KOPT-K1 (cell line): ENCODE measurements around the gene FBXO11.
"Not testable (repeated sequence)": the region's sequence is repeated elsewhere in the genome, so short reads cannot be mapped to it uniquely, and the experiment has no call there.

Experiments
- H3K27ac ChIP-seq: fragments of 200-600 bp; sonication (generic); 2 replicates; pipeline ENCODE4 v1.5.1; 2016; ENCODE audit warnings: antibody characterized with exemption, mild to moderate bottlenecking, low read depth, low read length; ENCODE audit not compliant: poor library complexity, severe bottlenecking
- H3K36me3 ChIP-seq: fragments of 200-600 bp; sonication (generic); 2 replicates; pipeline ENCODE4 v1.5.1; 2017; ENCODE audit warnings: antibody characterized with exemption, mild to moderate bottlenecking, low read length, moderate library complexity; ENCODE audit not compliant: insufficient read depth
- H3K9me3 ChIP-seq: fragments of 200-600 bp; sonication (generic); 2 replicates; pipeline ENCODE4 v1.5.1; 2017; ENCODE audit warnings: antibody characterized with exemption, low read length, mild to moderate bottlenecking; ENCODE audit not compliant: insufficient read depth, poor library complexity, severe bottlenecking

Gene FBXO11

GRCh38 chr2:47905386-47906156, 727 bp downstream of the FBXO11 start:
- no peaks in the 10 kb centered on the region for H3K9me3 ChIP-seq
- no peaks in the 10 kb centered on the region for H3K36me3 ChIP-seq
- H3K27ac ChIP-seq: peak overlapping the region; percentile 90

GRCh38 chr2:47903781-47904490, 2.4 kb downstream of the FBXO11 start:
- Histone ChIP-seq H3K36me3 (no peaks in the 10 kb centered on the region), H3K27ac (peak overlapping the region; percentile 90), H3K9me3 (no peaks in the 10 kb centered on the region)

GRCh38 chr2:47901892-47902291, 4.4 kb downstream of the FBXO11 start:
- H3K27ac ChIP-seq, H3K9me3 ChIP-seq, H3K36me3 ChIP-seq: not testable (repeated sequence)

GRCh38 chr2:47900857-47901256, 5.4 kb downstream of the FBXO11 start:
- Histone ChIP-seq H3K9me3 (no peaks in the 10 kb centered on the region), H3K27ac (no peak overlapping the region), H3K36me3 (0 out of 2 replicates have a peak, but pooled peaks cover 6% of the 10 kb centered on the region)

- no peak overlapping the region for H3K27ac ChIP-seq
- 0 out of 2 replicates have a peak, but pooled peaks cover 6% of the 10 kb centered on the region for H3K36me3 ChIP-seq
Observed at GRCh38 chr2:47899915-47900816, 6.1 kb downstream of the FBXO11 start.

GRCh38 chr2:47897883-47898731, 8.2 kb downstream of the FBXO11 start:
- Histone ChIP-seq H3K36me3 (0 out of 2 replicates have a peak, but pooled peaks cover 6% of the 10 kb centered on the region), H3K9me3 (no peaks in the 10 kb centered on the region), H3K27ac (no peak overlapping the region)

More at GRCh38 chr2:47899915-47900816, 6.1 kb downstream of the FBXO11 start:
- H3K9me3 ChIP-seq: no peaks in the 10 kb centered on the region

GRCh38 chr2:47897191-47897882, 9.0 kb downstream of the FBXO11 start:
- H3K36me3 ChIP-seq, H3K27ac ChIP-seq, H3K9me3 ChIP-seq: not testable (repeated sequence)

- Histone ChIP-seq H3K36me3 (0 out of 2 replicates have a peak, but pooled peaks cover 6% of the 10 kb centered on the region), H3K27ac (no peak overlapping the region), H3K9me3 (no peaks in the 10 kb centered on the region)
Observed at GRCh38 chr2:47896450-47896968, 9.8 kb downstream of the FBXO11 start.

- Histone ChIP-seq H3K9me3 (no peaks in the 10 kb centered on the region), H3K36me3 (0 out of 2 replicates have a peak, but pooled peaks cover 6% of the 10 kb centered on the region), H3K27ac (no peak overlapping the region)
Observed at GRCh38 chr2:47893771-47894170, 12.5 kb downstream of the FBXO11 start.

- H3K27ac ChIP-seq: no peak overlapping the region
- no peaks in the 10 kb centered on the region for H3K36me3 ChIP-seq
- no peaks in the 10 kb centered on the region for H3K9me3 ChIP-seq
Observed at GRCh38 chr2:47892338-47892730, 14.0 kb downstream of the FBXO11 start.

- H3K36me3 ChIP-seq: no peaks in the 10 kb centered on the region
- no peaks in the 10 kb centered on the region for H3K9me3 ChIP-seq
- no peak overlapping the region for H3K27ac ChIP-seq
Observed at GRCh38 chr2:47891369-47892337, 14.6 kb downstream of the FBXO11 start.

- Histone ChIP-seq H3K27ac (no peak overlapping the region), H3K36me3 (no peaks in the 10 kb centered on the region), H3K9me3 (no peaks in the 10 kb centered on the region)
Observed at GRCh38 chr2:47890711-47891368, 15.5 kb downstream of the FBXO11 start.
